ENCODE results near the gene EXOC1. TPM values are rescaled to one million over a fixed set of nuclear protein-coding genes. Genes with fewer than 3 reads are reported as not detected.

Gene EXOC1
- total RNA-seq, 2 donors from 2014 or later, result 29.3 to 31.8 TPM

GRCh38 chr4:55951191-55951922 is 97.9 kb downstream of the EXOC1 start:
- Mint-ChIP-seq H3K36me3 (peaks cover 2 to 19% of the 10 kb centered on the region in 2 donors), H3K9me3 (no peaks in the 10 kb centered on the region), H3K27ac (no peak overlapping the region)
- no peak for DNase-seq (ENCODE audit: low spot score in 2 of 2)
- ATAC-seq, result no peak

Other genes starting within 250 kb of the EXOC1 start
- gene NMU, start 217.3 kb upstream of the EXOC1 start, total RNA-seq, result under 1 TPM in 1 of 2 donors, not detected in 1; 0.35 TPM
- not detected for gene EXOC1L, start 33.9 kb upstream of the EXOC1 start, total RNA-seq
- 10 to 100 TPM; 15.9 to 17.3 TPM for gene CEP135, start 95.3 kb downstream of the EXOC1 start, total RNA-seq

Data from activated naive CD4-positive, alpha-beta T cell treated with anti-CD3 and anti-CD28 coated beads, Interleukin-2, amount 50 U/mL, for 72 hours (primary cell).